Calu3 (cell line): Measurements from ENCODE around the gene CLIC5. TPM values are rescaled to one million over a fixed set of nuclear protein-coding genes. Genes with fewer than 3 reads are reported as not detected.
A peak's percentile ranks its signal among the peaks of the same experiment; 100 is the strongest.

Source experiments
- BruUV-seq: library from RNA; stranded (reverse); fragments of 400-500 nt; replicated peaks from 2 replicates; lab custom pipeline; 2021; lab: Mats Ljungman, UMichigan
- CTCF ChIA-PET: fragments of 300-600 bp; sonication (Branson Sonifier 250); formaldehyde crosslinking; loops from one replicate; lab custom pipeline; 2022; ENCODE audit warnings: antibody characterized with exemption; lab: Charles Lee
- DNase-seq: peaks from one replicate; pipeline ENCODE4 v3.0.0; 2022
- H3K27ac Mint-ChIP-seq: one replicate; pipeline ENCODE4 v1.8.0; 2022; ENCODE audit warnings: mixed read lengths; ENCODE audit not compliant: unreplicated experiment
- H3K27me3 Mint-ChIP-seq: one replicate; pipeline ENCODE4 v1.8.0; 2022; ENCODE audit warnings: mixed read lengths; ENCODE audit not compliant: unreplicated experiment
- H3K36me3 Mint-ChIP-seq: one replicate; pipeline ENCODE4 v1.8.0; 2022; ENCODE audit warnings: mild to moderate bottlenecking, moderate library complexity, mixed read lengths; ENCODE audit not compliant: insufficient read depth, unreplicated experiment
- H3K4me1 Mint-ChIP-seq: one replicate; pipeline ENCODE4 v1.8.0; 2022; ENCODE audit warnings: mild to moderate bottlenecking, low read depth, mixed read lengths; ENCODE audit not compliant: unreplicated experiment
- H3K4me3 Mint-ChIP-seq: one replicate; pipeline ENCODE4 v1.8.0; 2022; ENCODE audit warnings: mild to moderate bottlenecking, low read depth, moderate library complexity, mixed read lengths; ENCODE audit not compliant: unreplicated experiment
- H3K9me3 Mint-ChIP-seq: one replicate; pipeline ENCODE4 v1.8.0; 2022; ENCODE audit warnings: low read depth, mixed read lengths; ENCODE audit not compliant: unreplicated experiment
- intact Hi-C: fragments of 100-400 bp; cut with micrococcal nuclease; formaldehyde crosslinking; loops from one replicate; pipeline ENCODE4 v1.10.0; 2022; ENCODE audit not compliant: unreplicated experiment
- total RNA-seq: library from RNA; stranded (reverse); gene quantifications from 2 replicates; pipeline ENCODE4 v1.2.3, GENCODE V29; 2022
- TF ChIP-seq, protein P1 (sequence below): fragments of 200-600 bp; IDR thresholded peaks from one replicate; pipeline ENCODE4 v1.8.0; 2022; ENCODE audit warnings: antibody characterized with exemption; ENCODE audit not compliant: unreplicated experiment

CLIC5 gene
- total RNA-seq, 1 experiment from 2014 or later: 3.3 TPM

DNA sequence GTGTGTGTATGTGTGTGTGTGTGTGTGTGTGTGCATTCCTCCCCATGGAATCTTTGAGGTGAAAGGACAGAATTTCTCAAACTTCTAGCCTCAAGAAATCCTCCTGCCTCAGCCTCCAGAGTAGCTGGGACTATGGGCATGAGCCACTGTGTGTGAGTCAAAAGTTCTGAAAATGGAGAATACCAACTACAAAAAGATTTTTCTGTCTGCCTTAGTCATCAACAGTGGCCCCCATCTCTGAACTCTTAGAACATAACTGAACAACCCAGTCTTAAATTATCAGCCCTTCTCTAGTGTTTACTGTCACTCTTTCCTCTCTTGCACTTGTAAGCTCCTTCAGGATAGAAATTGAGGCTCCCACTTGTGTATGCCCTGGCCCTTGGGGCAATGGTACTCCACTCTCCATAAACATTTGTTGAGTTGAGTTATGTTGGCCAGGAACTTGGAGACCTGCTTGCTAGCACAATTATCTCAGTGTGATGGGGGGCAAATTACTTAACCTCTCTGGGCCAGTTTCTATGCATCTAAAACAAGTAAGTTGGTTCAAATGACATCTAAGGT lies 35.3 kb upstream of the CLIC5 start:
- Mint-ChIP-seq H3K27me3 (no peaks in the 10 kb centered on the region), H3K9me3 (no peaks in the 10 kb centered on the region), H3K4me1 (no peaks in the 10 kb centered on the region), H3K27ac (no peak overlapping the region), H3K4me3 (no peak overlapping the region), H3K36me3 (no peaks in the 10 kb centered on the region)
- BruUV-seq: no TSS peak
- intact Hi-C loops: no loop called here
- CTCF ChIA-PET: interaction anchor here (0.9 kb wide), 1 partner anchor 16 kb away, joined by 3 read pairs; no protein-coding TSS in a partner anchor
- DNase-seq: no peak
- TF ChIP-seq, protein P1, sequence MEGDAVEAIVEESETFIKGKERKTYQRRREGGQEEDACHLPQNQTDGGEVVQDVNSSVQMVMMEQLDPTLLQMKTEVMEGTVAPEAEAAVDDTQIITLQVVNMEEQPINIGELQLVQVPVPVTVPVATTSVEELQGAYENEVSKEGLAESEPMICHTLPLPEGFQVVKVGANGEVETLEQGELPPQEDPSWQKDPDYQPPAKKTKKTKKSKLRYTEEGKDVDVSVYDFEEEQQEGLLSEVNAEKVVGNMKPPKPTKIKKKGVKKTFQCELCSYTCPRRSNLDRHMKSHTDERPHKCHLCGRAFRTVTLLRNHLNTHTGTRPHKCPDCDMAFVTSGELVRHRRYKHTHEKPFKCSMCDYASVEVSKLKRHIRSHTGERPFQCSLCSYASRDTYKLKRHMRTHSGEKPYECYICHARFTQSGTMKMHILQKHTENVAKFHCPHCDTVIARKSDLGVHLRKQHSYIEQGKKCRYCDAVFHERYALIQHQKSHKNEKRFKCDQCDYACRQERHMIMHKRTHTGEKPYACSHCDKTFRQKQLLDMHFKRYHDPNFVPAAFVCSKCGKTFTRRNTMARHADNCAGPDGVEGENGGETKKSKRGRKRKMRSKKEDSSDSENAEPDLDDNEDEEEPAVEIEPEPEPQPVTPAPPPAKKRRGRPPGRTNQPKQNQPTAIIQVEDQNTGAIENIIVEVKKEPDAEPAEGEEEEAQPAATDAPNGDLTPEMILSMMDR: no peak

DNA sequence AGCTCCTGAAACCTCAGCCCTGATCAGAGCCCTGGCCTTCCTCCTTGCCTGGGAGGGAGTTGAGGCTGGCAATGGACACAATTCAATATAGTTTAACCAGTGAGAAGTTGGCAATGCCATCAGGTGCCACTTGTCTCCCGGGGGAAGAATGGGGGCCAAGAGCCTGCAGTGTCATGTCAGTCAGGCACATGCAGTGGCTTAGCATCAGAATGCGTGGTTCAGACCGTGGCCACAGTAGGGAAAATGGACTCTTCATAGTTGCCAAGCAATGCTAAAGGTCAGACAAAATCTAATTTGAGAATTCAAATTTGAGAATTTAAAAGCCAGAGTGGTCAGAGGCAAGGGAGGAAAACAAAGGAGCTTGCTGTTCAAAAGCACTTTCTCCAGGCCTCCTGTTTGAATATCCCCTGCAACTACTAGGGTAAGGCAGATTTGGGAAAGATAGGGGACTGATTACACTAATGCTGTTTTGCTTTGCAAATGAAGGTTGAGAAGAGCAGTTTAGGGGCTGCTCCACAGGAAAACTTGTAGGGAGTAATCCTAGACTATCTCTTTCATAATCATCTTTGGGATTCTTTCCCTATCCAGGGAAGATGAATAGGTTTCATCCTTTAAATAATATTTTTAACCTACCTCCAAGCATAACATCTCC lies 33.1 kb upstream of the CLIC5 start:
- no peaks in the 10 kb centered on the region for H3K27me3 Mint-ChIP-seq

DNA sequence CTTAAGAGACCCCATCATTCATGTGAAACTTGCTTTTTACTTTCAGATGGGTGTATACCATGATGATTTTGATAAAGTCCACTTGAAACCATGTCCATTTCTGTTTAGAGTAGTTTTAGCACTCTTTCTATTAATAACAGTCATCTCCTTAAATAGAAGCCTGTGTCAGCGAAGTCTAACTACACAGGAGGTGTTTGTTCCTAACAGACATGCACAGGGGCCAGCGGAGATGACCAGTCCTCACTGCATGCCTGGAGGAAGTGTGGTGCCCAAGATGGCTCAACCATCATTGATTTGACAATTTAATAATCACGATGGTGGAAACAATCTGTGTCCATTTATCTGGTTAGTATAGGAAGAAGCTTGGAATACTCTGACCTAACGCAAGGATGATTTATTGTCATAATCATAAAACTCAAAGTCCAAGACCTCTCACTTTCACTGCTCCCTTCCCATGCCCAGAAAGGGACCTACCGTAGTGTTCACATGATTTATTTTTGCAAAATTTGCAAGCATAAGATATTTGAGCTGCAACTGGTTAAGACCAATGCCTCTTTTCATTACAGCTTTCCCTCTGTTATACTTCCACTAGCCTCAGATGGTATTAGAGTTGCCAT lies 31.0 kb upstream of the CLIC5 start:
- no peaks in the 10 kb centered on the region for H3K9me3 Mint-ChIP-seq
- DNase-seq: no peak
- peaks cover 8% of the 10 kb centered on the region for H3K4me1 Mint-ChIP-seq
- TF ChIP-seq, protein P1: no peak
- no peaks in the 10 kb centered on the region for H3K36me3 Mint-ChIP-seq
- BruUV-seq: no TSS peak
- CTCF ChIA-PET: interaction anchor here (0.5 kb wide), 1 partner anchor 1764 kb away, joined by 4 read pairs; no protein-coding TSS in a partner anchor
- H3K27me3 Mint-ChIP-seq: no peaks in the 10 kb centered on the region
- no peak overlapping the region for H3K27ac Mint-ChIP-seq
- H3K4me3 Mint-ChIP-seq: no peak overlapping the region
- intact Hi-C loops: no loop called here

More for the DNA sequence above, 33.1 kb upstream of the CLIC5 start:
- Mint-ChIP-seq H3K4me3 (no peak overlapping the region), H3K27ac (no peak overlapping the region), H3K36me3 (no peaks in the 10 kb centered on the region), H3K9me3 (no peaks in the 10 kb centered on the region), H3K4me1 (peaks cover 8% of the 10 kb centered on the region)
- no TSS peak for BruUV-seq
- TF ChIP-seq, protein P1: no peak
- no peak for DNase-seq
- CTCF ChIA-PET: no interaction called here
- intact Hi-C loops: no loop called here

- CTCF ChIA-PET: interaction anchor here (1.0 to 1.3 kb wide), 3 partner anchors 45 to 366 kb away, joined by 3 to 5 read pairs (median 4); partner anchors contain the start of gene ENPP4
- peak overlapping the region; percentile 8 for H3K27ac Mint-ChIP-seq
- no peak overlapping the region for H3K4me3 Mint-ChIP-seq
- H3K4me1 Mint-ChIP-seq: peaks cover 8% of the 10 kb centered on the region
- intact Hi-C loops: loop anchor here (5.0 kb wide), 1 partner anchor 47 kb away; no protein-coding TSS in a partner anchor
- TF ChIP-seq, protein P1: no peak
- no peaks in the 10 kb centered on the region for H3K36me3 Mint-ChIP-seq
- no peaks in the 10 kb centered on the region for H3K9me3 Mint-ChIP-seq
- H3K27me3 Mint-ChIP-seq: no peaks in the 10 kb centered on the region
- peak; percentile 54 for DNase-seq
- BruUV-seq: no TSS peak
These were observed 29.4 kb upstream of the CLIC5 start for GRCh38 chr6:46044881-46045617.
